ENCODE results near the gene EXPH5. TPM values are rescaled to one million over a fixed set of nuclear protein-coding genes. Genes with fewer than 3 reads are reported as not detected.

EXPH5 gene
- total RNA-seq, 4 donors from 2014 or later: 1.4 to 1.8 (median 1.6) TPM

- no peaks in the 10 kb centered on the region for H3K27me3 ChIP-seq
- 45% methylated on average over 3 of the region's 3 CpGs for WGBS
- H3K9me3 ChIP-seq: no peaks in the 10 kb centered on the region
- no peaks in the 10 kb centered on the region for H3K4me1 ChIP-seq
- intact Hi-C loops (cut with DNase I): no loop called here
- H3K27ac ChIP-seq (replicated peaks in 1 of 4): no peak overlapping the region
- no peak overlapping the region for H3K4me3 ChIP-seq
- H3K36me3 ChIP-seq: no peaks in the 10 kb centered on the region
- DNase-seq (ENCODE audit: extremely low spot score): no peak
- TF ChIP-seq POLR2A (IDR thresholded peaks at IDR 0.05; ENCODE audit: low read depth) (no peak), EP300 (IDR thresholded peaks at IDR 0.05) (no peak), POLR2AphosphoS5 (IDR thresholded peaks at IDR 0.05) (no peak), CTCF (IDR thresholded peaks at IDR 0.05) (no peak)
Observed at GRCh38 chr11:108616549-108616948, 23.0 kb upstream of the EXPH5 start.

- 96% methylated on average over 3 of the region's 3 CpGs for WGBS
- intact Hi-C loops (cut with DNase I): no loop called here
- no peak for TF ChIP-seq CTCF (IDR thresholded peaks at IDR 0.05)
- no peak for TF ChIP-seq POLR2AphosphoS5 (IDR thresholded peaks at IDR 0.05)
- Histone ChIP-seq H3K4me1 (no peaks in the 10 kb centered on the region), H3K36me3 (no peaks in the 10 kb centered on the region), H3K27ac (replicated peaks in 1 of 4) (no peak overlapping the region), H3K9me3 (no peaks in the 10 kb centered on the region), H3K4me3 (no peak overlapping the region), H3K27me3 (peaks cover 0 to 4% (median 0%) of the 10 kb centered on the region in 4 donors)
- no peak for DNase-seq (ENCODE audit: extremely low spot score)
Observed at GRCh38 chr11:108614086-108614485, 20.5 kb upstream of the EXPH5 start.

GRCh38 chr11:108609682-108610081 lies 16.1 kb upstream of the EXPH5 start:
- Histone ChIP-seq H3K4me1 (no peaks in the 10 kb centered on the region), H3K27me3 (peaks cover 0 to 8% (median 0%) of the 10 kb centered on the region in 4 donors), H3K27ac (replicated peaks in 1 of 4) (no peak overlapping the region), H3K36me3 (no peaks in the 10 kb centered on the region), H3K9me3 (no peaks in the 10 kb centered on the region), H3K4me3 (no peak overlapping the region)
- DNase-seq (ENCODE audit: extremely low spot score): no peak
- TF ChIP-seq CTCF (IDR thresholded peaks at IDR 0.05) (no peak), POLR2A (IDR thresholded peaks at IDR 0.05; ENCODE audit: low read depth) (no peak), EP300 (IDR thresholded peaks at IDR 0.05) (no peak), POLR2AphosphoS5 (IDR thresholded peaks at IDR 0.05) (no peak)
- 73% methylated on average over 5 of the region's 5 CpGs for WGBS
- intact Hi-C loops (cut with DNase I): no loop called here

GRCh38 chr11:108608548-108608947 lies 15.0 kb upstream of the EXPH5 start:
- H3K9me3 ChIP-seq: no peaks in the 10 kb centered on the region
- no peak overlapping the region for H3K27ac ChIP-seq (replicated peaks in 1 of 4)
- DNase-seq (ENCODE audit: extremely low spot score): no peak
- WGBS: 96% methylated on average over 1 of the region's 1 CpG
- H3K4me1 ChIP-seq: no peaks in the 10 kb centered on the region
- H3K4me3 ChIP-seq: no peak overlapping the region
- TF ChIP-seq POLR2A (IDR thresholded peaks at IDR 0.05; ENCODE audit: low read depth) (no peak), POLR2AphosphoS5 (IDR thresholded peaks at IDR 0.05) (no peak), EP300 (IDR thresholded peaks at IDR 0.05) (no peak), CTCF (IDR thresholded peaks at IDR 0.05) (no peak)
- peaks cover 0 to 8% (median 0%) of the 10 kb centered on the region in 4 donors for H3K27me3 ChIP-seq
- intact Hi-C loops (cut with DNase I): no loop called here
- H3K36me3 ChIP-seq: no peaks in the 10 kb centered on the region

- Histone ChIP-seq H3K27me3 (peaks cover 0 to 8% (median 0%) of the 10 kb centered on the region in 4 donors), H3K36me3 (no peaks in the 10 kb centered on the region), H3K4me1 (no peaks in the 10 kb centered on the region), H3K4me3 (no peak overlapping the region), H3K27ac (replicated peaks in 1 of 4) (no peak overlapping the region), H3K9me3 (no peaks in the 10 kb centered on the region)
- intact Hi-C loops (cut with DNase I): no loop called here
- TF ChIP-seq EP300 (IDR thresholded peaks at IDR 0.05) (no peak), CTCF (IDR thresholded peaks at IDR 0.05) (no peak), POLR2AphosphoS5 (IDR thresholded peaks at IDR 0.05) (no peak), POLR2A (IDR thresholded peaks at IDR 0.05; ENCODE audit: low read depth) (no peak)
- DNase-seq (ENCODE audit: extremely low spot score): no peak
- WGBS: 62% methylated on average over 3 of the region's 3 CpGs
Observed at GRCh38 chr11:108606495-108607160, 13.1 kb upstream of the EXPH5 start.

Data from esophagus muscularis mucosa (tissue), 4 donors.